Raji (cell line): Measurements from ENCODE around the gene ZBTB11.

Experiments used
- POLR2A ChIP-seq: IDR thresholded peaks from 2 replicates; pipeline ENCODE4 v1.6.1; 2011; ENCODE audit warnings: low read depth, low read length, control low read depth; ENCODE audit not compliant: insufficient read depth

The ZBTB11 gene

DNA sequence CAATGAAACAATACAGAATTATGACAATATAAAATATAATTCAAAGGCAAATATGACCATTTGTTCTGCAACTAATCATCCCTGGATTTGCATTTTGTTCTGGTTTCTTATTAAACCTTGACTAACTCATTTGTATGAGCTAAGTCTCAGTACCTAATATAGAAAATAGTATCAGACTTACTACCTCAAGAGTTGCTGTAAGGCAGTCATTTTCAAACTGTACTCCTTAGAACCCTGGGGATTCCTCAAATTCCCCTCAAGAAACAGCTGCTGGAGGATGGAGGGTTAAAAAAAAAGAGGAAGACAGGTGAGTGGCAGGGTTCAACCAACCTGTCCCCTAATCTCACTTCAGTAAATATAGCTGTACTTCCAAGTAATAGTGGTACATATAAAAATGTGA lies 11.1 kb downstream of the ZBTB11 start:
- no peak for TF ChIP-seq POLR2A

DNA sequence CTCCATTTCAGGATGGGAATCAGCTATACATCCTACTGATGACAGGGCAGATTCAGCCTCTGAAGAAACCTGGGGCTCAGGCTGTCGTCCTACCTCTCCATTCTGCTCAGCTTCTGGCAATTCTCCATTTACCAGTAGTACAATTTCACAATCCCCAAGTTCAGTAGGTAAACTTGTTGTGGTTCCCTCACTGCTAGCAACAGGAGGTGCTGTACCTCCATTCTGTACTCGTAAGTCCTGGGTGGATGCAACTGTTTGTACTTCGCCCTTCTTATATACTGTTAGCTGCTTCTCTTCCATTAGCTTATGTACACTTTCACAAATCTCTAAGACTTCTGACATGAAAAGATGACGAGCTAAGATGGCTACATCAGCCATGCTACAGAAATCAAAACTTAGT lies 11.6 kb downstream of the ZBTB11 start:
- no peak for TF ChIP-seq POLR2A

DNA sequence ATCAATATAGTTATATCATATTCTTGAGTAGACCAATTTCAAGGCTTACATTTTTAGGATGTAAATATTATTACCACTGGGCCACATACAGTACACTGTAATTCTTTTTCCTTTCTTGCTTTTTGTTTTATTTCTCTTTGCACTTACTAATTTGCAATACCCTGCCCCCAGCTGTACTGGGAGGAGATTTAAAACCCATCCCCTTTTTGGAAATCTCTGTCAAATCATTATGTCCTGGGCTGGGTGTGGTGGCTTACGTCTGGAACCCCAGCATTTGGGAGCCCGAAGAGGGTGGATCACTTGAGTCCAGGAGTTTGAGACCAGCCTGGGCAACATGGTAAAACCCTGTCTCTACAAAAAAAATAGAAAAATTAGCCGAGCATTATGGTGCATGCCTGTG lies 16.2 kb downstream of the ZBTB11 start:
- no peak for TF ChIP-seq POLR2A

DNA sequence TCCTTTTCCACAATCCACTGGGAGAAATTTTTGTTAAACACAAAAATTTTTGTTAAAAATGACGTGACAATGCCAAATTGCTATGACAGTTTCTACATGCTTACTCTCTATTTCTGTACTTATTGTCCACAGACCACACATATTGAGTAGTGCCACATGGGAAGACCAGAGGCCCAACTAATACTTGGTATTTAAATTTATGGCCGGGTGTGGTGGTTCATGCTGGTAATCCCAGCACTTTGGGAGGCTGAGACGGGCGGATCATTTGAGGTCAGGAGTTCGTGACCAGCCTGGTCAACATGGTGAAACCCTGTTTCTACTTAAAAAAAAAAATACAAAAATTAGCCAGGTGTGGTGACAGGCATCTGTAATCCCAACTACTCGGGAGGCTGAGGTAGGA lies 20.3 kb downstream of the ZBTB11 start:
- TF ChIP-seq POLR2A: no peak

DNA sequence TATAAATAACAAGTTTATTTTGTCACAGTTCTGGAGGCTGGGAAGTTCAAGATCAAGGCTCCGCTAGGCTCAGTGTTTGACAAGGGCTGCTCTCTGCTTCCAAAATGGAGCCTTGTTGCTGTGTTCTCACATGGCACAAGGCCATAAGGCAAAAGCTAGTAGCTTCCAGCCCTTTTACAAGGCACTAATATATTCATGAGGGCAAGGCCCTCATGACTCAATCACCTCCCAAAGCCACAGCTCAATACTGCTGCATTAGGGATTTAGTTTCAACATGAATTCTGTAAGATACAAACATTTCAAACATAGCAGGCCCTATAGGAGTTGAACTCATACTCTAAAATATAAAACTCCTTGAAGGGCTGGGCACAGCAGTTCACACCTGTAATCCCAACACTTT lies 30.2 kb downstream of the ZBTB11 start:
- no peak for TF ChIP-seq POLR2A

DNA sequence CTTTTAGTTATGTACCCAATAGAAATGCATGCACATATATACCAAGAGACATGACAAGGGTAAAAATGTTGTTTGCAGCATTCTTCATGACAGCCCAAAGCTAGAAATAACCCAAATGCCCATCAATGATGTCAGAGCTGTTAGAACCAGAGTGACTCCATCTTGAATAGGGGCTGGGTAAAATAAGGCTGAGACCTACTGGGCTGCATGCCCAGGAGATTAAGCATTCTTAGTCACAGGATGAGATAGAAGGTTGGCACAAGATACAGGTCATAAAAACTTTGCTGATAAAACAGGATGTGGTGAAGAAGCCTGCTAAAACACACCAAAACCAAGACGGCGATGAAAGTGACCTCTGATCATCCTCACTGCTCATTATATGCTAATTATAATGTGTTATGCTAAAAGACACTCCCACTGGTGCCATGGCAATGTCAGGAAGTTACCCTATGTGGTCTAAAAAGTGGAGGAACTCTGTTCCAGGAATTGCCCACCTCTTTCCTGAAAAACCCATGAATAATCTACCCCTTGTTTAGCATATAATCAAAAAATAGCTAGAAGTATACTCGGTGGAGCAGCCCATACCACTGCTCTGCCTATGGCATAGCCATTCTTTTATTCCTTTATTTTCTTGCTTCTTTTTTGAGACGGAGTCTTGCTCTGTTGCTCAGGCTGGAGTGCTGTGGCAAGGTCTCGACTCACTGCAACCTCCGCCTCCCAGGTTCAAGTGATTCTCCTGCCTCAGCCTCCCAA lies 32.9 kb downstream of the ZBTB11 start:
- TF ChIP-seq POLR2A: no peak

DNA sequence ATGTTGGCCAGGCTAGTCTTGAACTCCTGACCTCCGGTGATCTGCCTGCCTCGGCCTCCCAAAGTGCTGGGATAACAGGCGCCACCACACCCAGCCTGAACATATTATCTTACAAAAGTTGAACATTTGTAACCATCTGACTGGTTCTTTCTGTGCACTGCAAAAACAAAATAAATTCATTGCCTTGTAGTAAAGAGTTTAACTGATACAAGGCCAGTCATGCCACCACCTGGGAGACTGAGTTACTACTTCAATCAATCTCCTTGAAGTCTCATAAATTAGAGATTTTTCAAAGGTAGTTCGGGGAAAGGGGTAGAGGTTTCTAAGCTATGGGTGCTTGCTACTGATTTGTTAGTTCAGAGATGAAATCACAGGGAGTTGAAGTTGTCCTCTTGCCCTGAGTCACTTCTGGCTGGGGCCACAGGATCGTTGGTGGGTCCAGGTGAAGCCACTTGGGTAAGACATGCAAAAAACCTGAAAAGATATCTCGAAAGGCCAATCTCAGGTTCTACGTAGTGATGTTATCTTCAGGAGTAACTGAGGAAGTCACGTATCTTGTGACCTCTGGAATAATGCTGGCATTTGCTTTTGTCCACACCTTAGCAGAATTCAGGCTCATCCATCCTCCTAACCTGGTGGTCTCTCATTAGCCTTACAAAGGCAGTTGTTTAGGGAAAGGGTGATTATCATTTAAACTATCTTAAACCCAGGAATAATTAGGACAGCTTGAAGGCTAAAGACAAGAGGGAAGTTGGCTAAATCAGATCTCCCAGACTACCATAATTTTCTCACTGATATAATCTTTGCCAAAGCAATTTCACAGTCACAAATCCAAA lies 33.7 kb downstream of the ZBTB11 start:
- no peak for TF ChIP-seq POLR2A

DNA sequence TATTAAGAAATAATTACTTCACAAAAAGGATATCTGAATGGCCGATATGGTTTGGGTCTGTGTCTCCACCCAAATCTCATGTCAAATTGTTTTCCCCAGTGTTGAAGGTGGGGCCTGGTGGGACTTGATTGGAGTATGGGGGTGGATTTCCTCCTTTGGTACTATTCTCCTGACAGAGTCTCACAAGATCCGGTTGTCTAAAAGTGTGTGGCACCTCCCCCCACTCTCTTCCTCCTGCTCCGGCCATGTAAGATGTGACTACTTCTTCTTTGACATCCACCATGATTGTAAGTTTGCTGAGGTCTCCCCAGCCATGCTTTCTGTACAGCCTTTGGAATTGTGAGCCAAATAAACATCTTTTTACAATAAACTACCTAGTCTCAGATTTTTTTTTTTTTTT lies 34.5 kb downstream of the ZBTB11 start:
- no peak for TF ChIP-seq POLR2A

DNA sequence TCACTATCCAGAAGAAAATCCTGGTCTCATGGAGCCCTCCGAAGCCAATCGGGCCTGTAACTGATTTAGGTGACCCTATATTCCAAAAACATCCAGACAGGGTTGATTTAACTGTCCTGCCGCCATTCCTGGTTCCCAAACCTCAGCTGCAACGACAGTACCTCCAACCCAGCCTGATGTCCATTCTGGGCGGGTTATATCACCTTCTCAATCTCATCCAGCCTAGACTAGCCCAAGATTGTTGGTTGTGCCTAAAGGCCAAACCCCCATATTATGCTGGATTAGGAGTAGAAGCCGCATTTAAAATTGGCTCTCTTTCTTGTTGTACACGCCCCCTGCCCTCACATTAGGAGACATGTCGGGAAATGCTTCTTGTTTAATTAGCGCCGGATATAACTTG lies 36.7 kb downstream of the ZBTB11 start:
- no peak for TF ChIP-seq POLR2A

DNA sequence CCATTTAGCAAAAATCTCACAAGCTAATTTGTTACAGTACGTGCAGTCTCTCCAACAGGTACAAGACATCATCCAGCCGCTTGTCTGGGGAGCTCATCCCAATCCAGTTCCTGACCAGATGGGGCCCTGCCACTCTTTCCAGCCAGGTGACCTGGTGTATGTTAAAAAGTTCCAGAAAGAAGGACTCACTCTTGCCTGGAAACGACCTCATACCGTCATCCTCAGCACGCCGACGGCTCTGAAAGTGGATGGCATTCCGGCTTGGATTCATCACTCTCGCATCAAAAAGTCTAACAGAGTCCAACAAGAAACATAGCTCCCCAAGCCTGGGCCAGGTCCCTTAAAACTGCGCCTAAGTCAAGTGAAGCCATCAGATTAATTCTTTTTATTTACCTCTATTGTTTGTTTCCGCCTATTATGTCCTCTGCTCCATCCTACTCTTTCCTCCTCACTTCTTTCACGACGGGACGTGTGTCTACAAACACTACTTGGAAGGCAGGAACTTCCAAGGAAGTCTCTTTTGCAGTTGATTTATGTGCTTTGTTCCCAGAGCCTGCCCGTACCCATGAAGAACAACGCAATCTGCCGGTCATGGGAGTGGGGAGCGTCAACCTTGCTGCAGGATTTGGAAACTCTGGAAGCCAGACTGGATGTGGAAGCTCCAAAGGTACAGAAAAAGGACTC lies 37.5 kb downstream of the ZBTB11 start:
- TF ChIP-seq POLR2A: no peak

DNA sequence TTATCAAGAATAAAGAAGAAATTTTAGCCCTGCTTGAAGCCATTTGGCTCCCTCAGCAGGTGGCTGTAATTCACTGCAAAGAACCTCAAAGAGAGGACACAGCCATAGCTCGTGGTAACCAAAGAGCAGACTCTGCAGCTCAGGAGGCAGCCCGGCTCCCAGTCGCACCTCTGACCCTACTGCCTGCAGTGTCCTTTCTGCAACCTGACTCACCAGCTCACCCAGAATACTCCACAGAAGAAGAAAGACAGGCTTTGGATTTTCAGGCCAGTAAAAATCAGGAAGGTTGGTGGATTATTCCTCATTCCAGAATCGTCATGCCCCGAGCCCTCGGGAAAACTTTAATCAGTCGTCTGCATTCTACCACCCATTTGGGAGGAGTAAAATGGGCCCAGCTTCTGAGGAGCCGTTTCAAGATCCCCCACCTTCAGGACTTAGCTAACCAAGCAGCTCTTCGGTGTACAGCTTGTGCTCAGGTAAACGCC lies 38.6 kb downstream of the ZBTB11 start:
- no peak for TF ChIP-seq POLR2A

DNA sequence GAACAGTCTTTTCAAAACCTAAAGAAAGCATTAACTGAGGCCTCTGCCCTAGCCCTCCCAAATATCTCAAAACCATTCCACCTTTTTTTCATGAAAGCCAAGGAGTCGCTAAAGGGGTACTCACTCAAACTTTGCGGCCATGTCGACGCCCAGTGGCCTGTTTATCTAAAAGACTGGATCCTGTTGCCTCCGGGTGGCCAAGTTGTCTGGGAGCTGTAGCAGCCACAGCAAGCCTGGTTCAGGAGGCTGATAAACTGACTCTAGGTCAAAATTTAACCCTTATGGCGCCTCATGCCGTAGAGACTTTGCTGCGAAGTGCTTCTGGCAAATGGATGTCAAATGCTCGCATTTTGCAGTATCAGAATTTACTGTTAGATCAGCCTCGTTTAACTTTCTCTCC lies 39.5 kb downstream of the ZBTB11 start:
- TF ChIP-seq POLR2A: no peak

DNA sequence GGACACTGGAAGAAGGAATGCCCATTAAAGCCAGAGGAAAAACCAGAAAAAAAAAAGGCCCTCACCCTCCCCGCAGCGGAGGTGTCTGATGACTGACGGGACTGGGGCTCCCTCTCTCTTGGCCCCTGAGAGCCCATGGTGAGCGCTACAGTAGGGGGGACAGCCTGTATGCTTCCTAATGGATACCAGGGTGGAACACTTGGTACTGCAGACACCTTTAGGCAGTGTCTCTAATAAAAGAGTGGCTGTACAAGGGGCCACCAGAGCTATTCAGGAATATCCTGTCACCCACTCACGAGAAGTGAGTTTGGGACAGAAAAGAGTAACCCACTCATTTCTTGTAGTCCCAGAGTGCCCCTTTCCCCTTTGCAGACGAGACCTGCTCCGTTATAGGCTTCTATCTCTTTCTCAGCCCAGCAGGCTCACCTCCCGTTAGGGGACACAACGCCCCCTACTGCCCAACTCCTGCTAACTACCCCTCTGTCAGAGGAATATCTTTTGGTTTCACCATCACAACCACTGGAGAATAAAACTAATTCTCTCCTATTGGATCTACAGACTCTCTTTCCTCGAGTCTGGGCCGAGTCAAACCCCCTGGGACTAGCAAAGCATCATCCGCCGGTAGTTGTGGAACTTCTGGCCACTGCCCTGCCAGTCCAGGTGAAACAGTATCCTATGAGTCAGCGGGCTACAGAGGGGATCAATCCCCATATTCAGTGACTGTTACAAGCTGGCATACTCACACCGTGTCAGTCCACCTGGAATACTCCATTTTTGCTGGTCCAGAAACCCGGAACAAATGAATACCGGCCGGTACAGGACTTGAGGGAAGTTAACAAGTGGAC lies 40.8 kb downstream of the ZBTB11 start:
- TF ChIP-seq POLR2A: no peak

DNA sequence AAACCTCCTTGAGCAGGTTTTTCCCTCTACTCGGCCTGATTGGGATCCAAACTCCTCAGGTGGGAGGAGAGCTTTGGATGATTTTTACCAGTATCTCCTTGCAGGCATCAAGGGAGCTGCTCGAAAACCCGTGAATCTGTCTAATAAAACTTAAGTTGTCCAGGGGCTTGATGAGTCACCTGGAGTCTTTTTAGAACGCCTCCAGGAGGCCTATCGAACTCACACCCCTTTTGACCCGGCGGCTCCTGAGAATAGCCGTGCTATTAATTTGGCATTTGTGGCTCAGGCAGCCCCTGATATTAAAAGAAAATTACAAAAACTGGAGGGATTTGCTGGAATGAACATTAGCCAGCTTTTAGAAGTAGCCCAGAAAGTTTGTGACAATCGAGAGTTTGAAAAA lies 41.6 kb downstream of the ZBTB11 start:
- TF ChIP-seq POLR2A: no peak
